ENCODE measurements around the gene TMEM238.
A peak's percentile ranks its signal among the peaks of the same experiment; 100 is the strongest.
"Not testable (repeated sequence)": the region's sequence is repeated elsewhere in the genome, so short reads cannot be mapped to it uniquely, and the experiment has no call there.

The TMEM238 gene

GRCh38 chr19:55384131-55384919, at the start of gene TMEM238:
Gene TMEM238, minus strand, starts transcription at chr19:55384292. Its CDS starts 33 bp downstream, at chr19:55384259.
- DNase-seq (ENCODE audit: low read depth): no peak

GRCh38 chr19:55433292-55433691, 49.2 kb upstream of the TMEM238 start:
- DNase-seq (ENCODE audit: low read depth): no peak

GRCh38 chr19:55432241-55432959, 48.3 kb upstream of the TMEM238 start:
- DNase-seq (ENCODE audit: low read depth): no peak

GRCh38 chr19:55431183-55431582, 47.1 kb upstream of the TMEM238 start:
- no peak for DNase-seq (ENCODE audit: low read depth)

- no peak for DNase-seq (ENCODE audit: low read depth)
These were observed 42.0 kb upstream of the TMEM238 start for GRCh38 chr19:55426042-55426441.

GRCh38 chr19:55424518-55424917, 40.4 kb upstream of the TMEM238 start:
- DNase-seq (ENCODE audit: low read depth): no peak

GRCh38 chr19:55423225-55424005, 39.3 kb upstream of the TMEM238 start:
- DNase-seq (ENCODE audit: low read depth): no peak

- DNase-seq (ENCODE audit: low read depth): not testable (repeated sequence)
These were observed 37.2 kb upstream of the TMEM238 start for GRCh38 chr19:55421281-55421680.

- DNase-seq (ENCODE audit: low read depth): no peak
These were observed 35.6 kb upstream of the TMEM238 start for GRCh38 chr19:55419624-55420236.

- DNase-seq (ENCODE audit: low read depth): no peak
These were observed 35.0 kb upstream of the TMEM238 start for GRCh38 chr19:55419103-55419502.

- DNase-seq (ENCODE audit: low read depth): peak; percentile 72
These were observed 34.1 kb upstream of the TMEM238 start for GRCh38 chr19:55418185-55418584.

GRCh38 chr19:55410168-55410567, 26.1 kb upstream of the TMEM238 start:
- no peak for DNase-seq (ENCODE audit: low read depth)

- DNase-seq (ENCODE audit: low read depth): not testable (repeated sequence)
These were observed 25.1 kb upstream of the TMEM238 start for GRCh38 chr19:55409179-55409578.

GRCh38 chr19:55408533-55408872, 24.4 kb upstream of the TMEM238 start:
- DNase-seq (ENCODE audit: low read depth): no peak

GRCh38 chr19:55407800-55408532, 23.9 kb upstream of the TMEM238 start:
- DNase-seq (ENCODE audit: low read depth): peak; percentile 99

GRCh38 chr19:55407550-55407799, 23.4 kb upstream of the TMEM238 start, which contains the start of gene UBE2S:
Gene UBE2S, minus strand, starts transcription at chr19:55407788. Its CDS starts 199 bp downstream, at chr19:55407589.
- not testable (repeated sequence) for DNase-seq (ENCODE audit: low read depth)

- no peak for DNase-seq (ENCODE audit: low read depth)
These were observed 22.9 kb upstream of the TMEM238 start for GRCh38 chr19:55406826-55407549.

- DNase-seq (ENCODE audit: low read depth): no peak
These were observed 22.2 kb upstream of the TMEM238 start for GRCh38 chr19:55406091-55406825.

- DNase-seq (ENCODE audit: low read depth): no peak
These were observed 21.5 kb upstream of the TMEM238 start for GRCh38 chr19:55405638-55406037.

GRCh38 chr19:55402509-55402908, 18.4 kb upstream of the TMEM238 start:
- no peak for DNase-seq (ENCODE audit: low read depth)

Measured in fibroblast of the conjunctiva (primary cell).